ENCODE data around the gene ART5. TPM values are rescaled to one million over a fixed set of nuclear protein-coding genes. Genes with fewer than 3 reads are reported as not detected.

The ART5 gene, protein sequence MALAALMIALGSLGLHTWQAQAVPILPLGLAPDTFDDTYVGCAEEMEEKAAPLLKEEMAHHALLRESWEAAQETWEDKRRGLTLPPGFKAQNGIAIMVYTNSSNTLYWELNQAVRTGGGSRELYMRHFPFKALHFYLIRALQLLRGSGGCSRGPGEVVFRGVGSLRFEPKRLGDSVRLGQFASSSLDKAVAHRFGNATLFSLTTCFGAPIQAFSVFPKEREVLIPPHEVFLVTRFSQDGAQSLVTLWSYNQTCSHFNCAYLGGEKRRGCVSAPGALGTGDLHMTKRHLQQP
- 0.21 and 0.54 TPM in 2 replicates for total RNA-seq

DNA sequence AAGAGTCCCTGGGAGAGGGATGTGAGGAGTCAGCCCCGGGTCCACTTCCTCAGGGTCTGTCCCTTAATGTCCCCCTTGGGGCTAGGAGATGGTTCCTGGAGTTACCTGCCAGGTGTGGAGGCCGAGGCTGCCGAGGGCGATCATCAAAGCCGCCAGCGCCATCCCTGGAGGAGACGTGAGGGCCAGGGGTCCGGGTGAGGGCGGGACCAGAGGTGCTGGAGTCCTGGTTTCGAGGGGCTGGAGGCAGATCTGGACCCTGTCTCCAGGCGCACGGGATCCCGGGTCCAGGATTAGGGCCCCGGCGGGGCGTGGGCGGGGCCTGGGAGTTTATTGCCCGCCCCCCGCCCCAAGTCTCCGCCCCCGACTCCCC is at the start of gene ART5:
ART5 (minus strand) TSS at position 292 of the 370 bp plus-strand sequence; CDS start at position 162, 130 bp downstream.
- Histone ChIP-seq H3K36me3 (ENCODE audit: control insufficient read depth, insufficient read depth, low read length) (no peaks in the 10 kb centered on the region), H3K4me3 (ENCODE audit: low read depth, low read length) (peak within 1 kb of the TSS; percentile 49), H3K27me3 (ENCODE audit: control insufficient read depth, insufficient read depth, low read length) (peaks cover 18% of the 10 kb centered on the region)
- DNase-seq (ENCODE audit: low read depth), result no peak
- no peak for TF ChIP-seq CTCF (IDR thresholded peaks at IDR 0.05; ENCODE audit: insufficient read depth, low read length, poor library complexity, severe bottlenecking)

GRCh38 chr11:3686751-3687150 is 45.0 kb upstream of the ART5 start:
- DNase-seq (ENCODE audit: low read depth), result no peak
- no peak for TF ChIP-seq CTCF (IDR thresholded peaks at IDR 0.05; ENCODE audit: insufficient read depth, low read length, poor library complexity, severe bottlenecking)
- Histone ChIP-seq H3K36me3 (ENCODE audit: control insufficient read depth, insufficient read depth, low read length) (peaks cover 2% of the 10 kb centered on the region), H3K27me3 (ENCODE audit: control insufficient read depth, insufficient read depth, low read length) (no peaks in the 10 kb centered on the region), H3K4me3 (ENCODE audit: low read depth, low read length) (no peak overlapping the region)

GRCh38 chr11:3685923-3686322 is 44.1 kb upstream of the ART5 start:
- Histone ChIP-seq H3K27me3 (ENCODE audit: control insufficient read depth, insufficient read depth, low read length) (no peaks in the 10 kb centered on the region), H3K4me3 (ENCODE audit: low read depth, low read length) (no peak overlapping the region), H3K36me3 (ENCODE audit: control insufficient read depth, insufficient read depth, low read length) (peaks cover 2% of the 10 kb centered on the region)
- DNase-seq (ENCODE audit: low read depth), result no peak
- no peak for TF ChIP-seq CTCF (IDR thresholded peaks at IDR 0.05; ENCODE audit: insufficient read depth, low read length, poor library complexity, severe bottlenecking)

- Histone ChIP-seq H3K27me3 (ENCODE audit: control insufficient read depth, insufficient read depth, low read length) (no peaks in the 10 kb centered on the region), H3K36me3 (ENCODE audit: control insufficient read depth, insufficient read depth, low read length) (peaks cover 4% of the 10 kb centered on the region), H3K4me3 (ENCODE audit: low read depth, low read length) (no peak overlapping the region)
- no peak for DNase-seq (ENCODE audit: low read depth)
- no peak for TF ChIP-seq CTCF (IDR thresholded peaks at IDR 0.05; ENCODE audit: insufficient read depth, low read length, poor library complexity, severe bottlenecking)
These were observed 43.0 kb upstream of the ART5 start for GRCh38 chr11:3684819-3685172.

DNA sequence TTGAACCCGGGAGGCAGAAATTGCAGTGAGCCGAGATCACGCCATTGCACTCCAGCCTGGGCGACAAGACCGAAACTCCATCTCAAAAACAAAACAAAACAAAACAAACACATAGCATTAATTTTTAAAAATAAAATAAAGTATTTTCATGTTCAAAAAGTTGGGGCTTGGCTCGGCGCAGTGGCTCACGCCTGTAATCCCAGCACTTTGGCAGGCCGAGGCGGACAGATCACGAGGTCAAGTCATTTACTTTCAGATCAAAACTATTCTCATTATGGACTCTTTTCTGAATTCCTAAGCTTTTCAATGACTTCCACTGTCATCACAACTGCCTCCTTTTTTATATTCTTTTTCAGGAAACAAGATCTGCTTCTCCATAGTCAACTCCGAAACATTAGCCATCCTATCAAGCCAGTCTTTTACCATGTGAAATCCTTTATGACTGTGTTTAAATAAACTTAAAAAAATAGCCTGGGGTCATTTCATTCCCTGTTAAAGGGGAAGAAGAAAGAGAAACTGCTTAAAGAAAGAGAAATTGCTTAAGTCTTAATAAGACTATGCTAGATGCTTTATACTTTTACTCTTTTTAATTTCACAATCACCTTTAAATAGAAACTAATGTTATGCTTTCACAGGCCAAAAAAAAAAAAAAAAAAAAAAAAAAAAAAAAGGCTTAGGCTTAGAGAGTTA is 42.5 kb upstream of the ART5 start:
- DNase-seq (ENCODE audit: low read depth), result no peak
- TF ChIP-seq CTCF (IDR thresholded peaks at IDR 0.05; ENCODE audit: insufficient read depth, low read length, poor library complexity, severe bottlenecking), result no peak
- Histone ChIP-seq H3K4me3 (ENCODE audit: low read depth, low read length) (no peak overlapping the region), H3K36me3 (ENCODE audit: control insufficient read depth, insufficient read depth, low read length) (peaks cover 4% of the 10 kb centered on the region), H3K27me3 (ENCODE audit: control insufficient read depth, insufficient read depth, low read length) (no peaks in the 10 kb centered on the region)
